ENCODE results near the gene THSD7B.

THSD7B gene

GRCh38 chr2:137155356-137156104, 390.2 kb downstream of the THSD7B start:
- TF ChIP-seq CTCF (IDR thresholded peaks at IDR 0.05; ENCODE audit: control insufficient read depth, insufficient read depth, low read depth, low read length, missing control alignments) = no peak
- DNase-seq (ENCODE audit: low read depth) = no peak
- no peak overlapping the region for H3K4me3 ChIP-seq (ENCODE audit: control insufficient read depth, low read depth, low read length)

- DNase-seq (ENCODE audit: low read depth) = no peak
- TF ChIP-seq CTCF (IDR thresholded peaks at IDR 0.05; ENCODE audit: control insufficient read depth, insufficient read depth, low read depth, low read length, missing control alignments) = no peak
- no peak overlapping the region for H3K4me3 ChIP-seq (ENCODE audit: control insufficient read depth, low read depth, low read length)
Observed at GRCh38 chr2:137156221-137156844, 391.0 kb downstream of the THSD7B start.

GRCh38 chr2:137157851-137158250, 392.5 kb downstream of the THSD7B start:
- TF ChIP-seq CTCF (IDR thresholded peaks at IDR 0.05; ENCODE audit: control insufficient read depth, insufficient read depth, low read depth, low read length, missing control alignments) = no peak
- no peak for DNase-seq (ENCODE audit: low read depth)

GRCh38 chr2:137161250-137161649, 395.9 kb downstream of the THSD7B start:
- no peak overlapping the region for H3K4me3 ChIP-seq (ENCODE audit: control insufficient read depth, low read depth, low read length)
- DNase-seq (ENCODE audit: low read depth) = no peak
- no peak for TF ChIP-seq CTCF (IDR thresholded peaks at IDR 0.05; ENCODE audit: control insufficient read depth, insufficient read depth, low read depth, low read length, missing control alignments)

More at GRCh38 chr2:137157851-137158250, 392.5 kb downstream of the THSD7B start:
- no peak overlapping the region for H3K4me3 ChIP-seq (ENCODE audit: control insufficient read depth, low read depth, low read length)

- no peak for DNase-seq (ENCODE audit: low read depth)
- no peak overlapping the region for H3K4me3 ChIP-seq (ENCODE audit: control insufficient read depth, low read depth, low read length)
- TF ChIP-seq CTCF (IDR thresholded peaks at IDR 0.05; ENCODE audit: control insufficient read depth, insufficient read depth, low read depth, low read length, missing control alignments) = no peak
Observed at GRCh38 chr2:137165968-137166367, 400.6 kb downstream of the THSD7B start.

GRCh38 chr2:137167651-137168050, 402.3 kb downstream of the THSD7B start:
- no peak for DNase-seq (ENCODE audit: low read depth)
- TF ChIP-seq CTCF (IDR thresholded peaks at IDR 0.05; ENCODE audit: control insufficient read depth, insufficient read depth, low read depth, low read length, missing control alignments) = no peak
- no peak overlapping the region for H3K4me3 ChIP-seq (ENCODE audit: control insufficient read depth, low read depth, low read length)

Measured in AG09309 (cell line).